GM15510 (cell line): ENCODE data around the gene CFAP68.

Experiments used
- POLR2A ChIP-seq: IDR thresholded peaks from 3 replicates; pipeline ENCODE4 v1.6.1; 2011; ENCODE audit warnings: borderline replicate concordance; ENCODE audit not compliant: insufficient read length; ENCODE audit errors: extremely low read depth

Gene CFAP68

GRCh38 chr11:111849631-111850030 is 29.7 kb upstream of the CFAP68 start:
- TF ChIP-seq POLR2A, result no peak

- TF ChIP-seq POLR2A, result no peak
These were observed 28.3 kb upstream of the CFAP68 start for GRCh38 chr11:111851067-111851466.

GRCh38 chr11:111851636-111852035 is 27.7 kb upstream of the CFAP68 start:
- no peak for TF ChIP-seq POLR2A

GRCh38 chr11:111852103-111852502 is 27.2 kb upstream of the CFAP68 start:
- no peak for TF ChIP-seq POLR2A

- no peak for TF ChIP-seq POLR2A
These were observed 23.8 kb upstream of the CFAP68 start for GRCh38 chr11:111855506-111855905.

- TF ChIP-seq POLR2A, result no peak
These were observed 19.1 kb upstream of the CFAP68 start for GRCh38 chr11:111860257-111860656.

GRCh38 chr11:111870113-111870512 is 9.2 kb upstream of the CFAP68 start:
- TF ChIP-seq POLR2A, result no peak

GRCh38 chr11:111870522-111870885 is 8.8 kb upstream of the CFAP68 start:
- no peak for TF ChIP-seq POLR2A

GRCh38 chr11:111870886-111871692 is 8.3 kb upstream of the CFAP68 start, which contains the start of gene ALG9:
ALG9 (minus strand) TSS chr11:111871581; CDS start chr11:111871482, 99 bp downstream.
- TF ChIP-seq POLR2A, result peak; percentile 69

- TF ChIP-seq POLR2A, result no peak
These were observed 7.6 kb upstream of the CFAP68 start for GRCh38 chr11:111871693-111872161.

- TF ChIP-seq POLR2A, result no peak
These were observed 924 bp upstream of the CFAP68 start for GRCh38 chr11:111878385-111878848.

GRCh38 chr11:111879637-111879960 is 258 bp downstream of the CFAP68 start:
- TF ChIP-seq POLR2A, result no peak

- TF ChIP-seq POLR2A, result no peak
These were observed 2.9 kb downstream of the CFAP68 start for GRCh38 chr11:111882202-111882601.

- no peak for TF ChIP-seq POLR2A
These were observed 6.7 kb downstream of the CFAP68 start for GRCh38 chr11:111886032-111886431.

GRCh38 chr11:111886844-111887243 is 7.5 kb downstream of the CFAP68 start:
- no peak for TF ChIP-seq POLR2A

GRCh38 chr11:111905411-111905810 is 26.1 kb downstream of the CFAP68 start:
- TF ChIP-seq POLR2A, result no peak
